ENCODE measurements around the gene POLR1C.

Gene POLR1C

GRCh38 chr6:43471399-43471798, 45.5 kb upstream of the POLR1C start:
- no peak overlapping the region for H3K4me3 ChIP-seq (ENCODE audit: low read depth, low read length)
- DNase-seq (ENCODE audit: low read depth): peak; percentile 74
- no peak for TF ChIP-seq CTCF (IDR thresholded peaks at IDR 0.05; ENCODE audit: control insufficient read depth, extremely low read depth, insufficient read depth)

GRCh38 chr6:43472515-43472914, 44.4 kb upstream of the POLR1C start:
- H3K4me3 ChIP-seq (ENCODE audit: low read depth, low read length): no peak overlapping the region
- DNase-seq (ENCODE audit: low read depth): no peak
- no peak for TF ChIP-seq CTCF (IDR thresholded peaks at IDR 0.05; ENCODE audit: control insufficient read depth, extremely low read depth, insufficient read depth)

GRCh38 chr6:43475516-43475915, 41.4 kb upstream of the POLR1C start:
- no peak for DNase-seq (ENCODE audit: low read depth)
- H3K4me3 ChIP-seq (ENCODE audit: low read depth, low read length): no peak overlapping the region
- TF ChIP-seq CTCF (IDR thresholded peaks at IDR 0.05; ENCODE audit: control insufficient read depth, extremely low read depth, insufficient read depth): no peak

GRCh38 chr6:43476746-43477145, 40.1 kb upstream of the POLR1C start:
- TF ChIP-seq CTCF (IDR thresholded peaks at IDR 0.05; ENCODE audit: control insufficient read depth, extremely low read depth, insufficient read depth): no peak
- H3K4me3 ChIP-seq (ENCODE audit: low read depth, low read length): peak overlapping the region; percentile 85
- no peak for DNase-seq (ENCODE audit: low read depth)

GRCh38 chr6:43477235-43478007, 39.5 kb upstream of the POLR1C start, which contains the start of gene TJAP1:
TSS of gene TJAP1 (plus strand) at chr6:43477570. CDS start at chr6:43499002, 21,432 bp downstream.
- peak within 1 kb of the TSS; percentile 85 for H3K4me3 ChIP-seq (ENCODE audit: low read depth, low read length)
- no peak for TF ChIP-seq CTCF (IDR thresholded peaks at IDR 0.05; ENCODE audit: control insufficient read depth, extremely low read depth, insufficient read depth)
- DNase-seq (ENCODE audit: low read depth): no peak

- no peak for TF ChIP-seq CTCF (IDR thresholded peaks at IDR 0.05; ENCODE audit: control insufficient read depth, extremely low read depth, insufficient read depth)
- H3K4me3 ChIP-seq (ENCODE audit: low read depth, low read length): peak overlapping the region; percentile 85
- no peak for DNase-seq (ENCODE audit: low read depth)
Observed at GRCh38 chr6:43478008-43478372, 38.9 kb upstream of the POLR1C start.

- DNase-seq (ENCODE audit: low read depth): no peak
- TF ChIP-seq CTCF (IDR thresholded peaks at IDR 0.05; ENCODE audit: control insufficient read depth, extremely low read depth, insufficient read depth): no peak
- no peak overlapping the region for H3K4me3 ChIP-seq (ENCODE audit: low read depth, low read length)
Observed at GRCh38 chr6:43481075-43481474, 35.8 kb upstream of the POLR1C start.

All from LNCaP clone FGC (cell line).